ENCODE results near the gene GRIK4.

Gene GRIK4

DNA sequence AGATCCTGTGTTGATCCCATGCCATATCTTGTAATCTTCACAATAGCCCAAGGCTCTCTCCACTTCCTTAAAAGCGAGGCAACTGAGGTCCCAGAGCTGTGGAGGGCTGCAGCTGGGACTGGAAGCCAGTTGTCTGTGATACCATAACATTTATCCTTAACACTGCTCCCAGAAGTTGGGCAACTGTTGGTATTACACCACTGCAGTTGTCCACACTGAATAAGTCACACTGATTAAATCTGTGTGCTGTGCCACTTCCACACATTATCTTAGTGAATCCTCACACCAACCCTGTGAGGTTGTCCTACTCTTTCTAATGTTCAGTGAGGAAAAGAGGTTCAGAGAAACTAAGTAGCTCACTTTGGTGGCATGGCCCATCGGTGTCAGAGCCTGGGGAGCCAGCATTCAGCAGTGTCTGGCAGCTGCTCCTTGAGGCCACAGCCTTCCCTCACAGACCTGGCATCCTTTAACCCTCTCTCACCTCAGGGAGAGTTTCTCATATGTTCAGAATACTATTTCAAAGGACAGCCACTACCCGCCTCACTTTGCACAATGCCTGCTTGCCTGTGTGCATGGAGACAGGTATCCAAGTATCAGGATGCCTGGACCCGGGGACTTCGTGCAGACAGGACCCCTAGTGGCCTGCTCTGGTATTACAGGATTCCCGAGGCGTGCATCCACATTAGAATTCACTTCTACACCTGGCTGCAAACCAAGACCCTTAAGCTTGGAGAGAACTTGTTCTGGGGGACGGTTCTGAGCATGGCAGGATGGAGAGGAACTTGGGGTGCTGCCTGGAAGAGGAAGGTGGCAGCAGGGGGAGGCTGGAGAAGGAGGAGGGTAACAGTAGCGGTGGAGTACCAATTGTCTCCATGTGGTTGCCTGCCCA, 290.5 kb downstream of the GRIK4 start:
- DNase-seq (ENCODE audit: low read depth in 3 of 3, low spot score in 1 of 3): peak in 1 of 3 donors; percentile 26

DNA sequence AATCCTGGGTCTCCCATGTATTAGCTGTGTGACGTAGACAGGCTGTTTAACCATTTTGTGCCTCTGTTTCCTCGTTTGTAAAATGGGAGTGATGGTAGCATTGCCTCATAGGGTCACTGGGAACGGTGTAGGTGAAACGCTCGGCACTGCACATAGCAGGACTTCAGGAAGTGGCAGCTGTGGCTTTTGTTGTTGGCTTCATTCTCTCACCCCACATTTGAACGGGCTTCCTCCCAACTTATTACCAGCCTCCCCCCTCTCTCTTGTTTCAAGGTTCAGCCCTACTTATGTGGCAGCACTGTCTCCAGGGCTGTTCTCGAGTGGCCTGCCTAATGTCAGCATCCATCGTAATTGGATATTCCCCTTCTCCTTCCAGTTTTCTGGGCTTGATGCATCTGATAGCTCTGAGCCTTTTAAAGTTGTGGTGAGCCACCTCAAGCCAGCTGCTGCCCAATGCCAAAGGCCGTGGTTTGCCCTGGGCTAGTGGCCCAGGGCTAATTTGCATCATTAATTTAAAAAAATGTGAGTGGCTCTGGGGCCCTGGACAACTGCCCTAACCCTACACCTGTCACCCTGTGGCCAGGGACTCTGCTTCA, 294.5 kb downstream of the GRIK4 start:
- no peak for DNase-seq (ENCODE audit: low read depth in 3 of 3, low spot score in 1 of 3)

DNA sequence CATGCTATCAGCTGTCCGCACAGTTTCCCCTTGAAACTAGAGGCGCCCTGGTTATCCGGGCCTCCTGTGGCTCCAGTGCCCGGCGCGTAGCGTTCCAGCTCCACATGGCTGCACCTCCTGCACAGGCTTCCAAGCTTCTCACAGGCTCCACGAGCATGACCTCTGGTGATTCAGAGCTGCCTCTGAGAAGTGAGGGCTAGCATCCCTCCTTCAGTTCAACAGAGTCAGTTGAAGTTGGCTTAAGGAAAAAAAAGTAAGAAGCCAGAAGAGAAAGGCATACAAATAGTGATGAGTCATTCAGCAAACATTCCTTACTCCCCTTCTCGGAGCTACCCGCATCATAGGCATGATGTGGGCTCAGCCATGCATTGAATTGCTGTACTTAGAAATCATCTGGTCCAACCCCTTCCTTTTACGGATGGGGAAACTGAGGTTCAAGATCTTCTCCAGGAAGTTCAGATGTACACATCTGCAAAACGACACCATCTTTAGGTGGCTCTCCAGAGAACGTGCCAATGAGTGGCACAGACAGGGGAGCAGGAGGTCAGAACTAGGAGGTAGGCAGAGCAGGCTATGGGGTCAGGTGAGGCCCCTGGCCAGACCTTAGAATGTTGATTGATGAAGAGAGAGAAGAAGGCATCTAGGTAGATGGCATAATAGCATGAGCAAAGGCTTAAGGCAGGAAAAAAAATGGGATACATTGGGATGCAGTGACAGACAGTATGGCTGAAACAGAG, 296.0 kb downstream of the GRIK4 start:
- no peak for DNase-seq (ENCODE audit: low read depth in 3 of 3, low spot score in 1 of 3)

DNA sequence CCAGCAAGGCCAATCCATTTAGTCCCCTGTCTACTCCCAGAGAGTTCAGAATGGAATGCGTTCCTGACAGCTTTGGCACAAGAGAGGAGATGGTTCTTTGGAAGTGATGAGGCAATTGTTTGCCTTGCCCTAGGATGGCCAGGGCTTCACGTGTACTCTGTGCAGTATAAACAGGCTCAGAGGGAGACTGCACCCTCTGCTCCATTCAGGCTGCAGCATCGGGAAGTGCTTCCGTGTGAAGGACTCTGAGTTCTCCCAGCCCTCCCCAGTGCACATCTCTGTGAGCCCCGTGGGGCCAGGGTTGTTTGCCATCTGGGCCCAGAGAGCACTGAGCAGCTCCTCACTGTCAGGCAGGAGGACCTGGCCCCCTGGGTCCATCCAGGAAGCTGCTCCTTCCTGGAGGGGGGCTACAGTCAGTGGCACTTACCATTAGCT, 297.1 kb downstream of the GRIK4 start:
- no peak for DNase-seq (ENCODE audit: low read depth in 3 of 3, low spot score in 1 of 3)

DNA sequence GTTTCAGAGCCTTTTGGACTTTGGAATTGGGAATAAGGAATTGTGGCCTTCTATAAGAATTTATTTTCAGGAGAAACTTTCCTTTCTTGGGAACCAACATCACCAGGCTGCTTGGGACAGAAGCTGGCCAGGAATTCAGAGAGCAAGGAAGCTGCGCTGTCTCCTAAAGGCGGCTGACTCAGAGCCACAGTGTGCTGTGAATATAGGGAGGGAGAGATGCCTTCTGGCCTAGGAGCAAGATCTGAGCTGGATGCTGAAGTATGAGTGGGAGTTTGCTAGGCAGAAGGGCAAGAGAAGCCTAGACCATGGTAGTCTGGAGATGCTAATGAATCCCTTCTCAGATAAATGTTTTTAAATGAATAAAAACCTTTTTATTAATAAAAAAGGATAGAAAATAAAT, 298.7 kb downstream of the GRIK4 start:
- no peak for DNase-seq (ENCODE audit: low read depth in 3 of 3, low spot score in 1 of 3)

DNA sequence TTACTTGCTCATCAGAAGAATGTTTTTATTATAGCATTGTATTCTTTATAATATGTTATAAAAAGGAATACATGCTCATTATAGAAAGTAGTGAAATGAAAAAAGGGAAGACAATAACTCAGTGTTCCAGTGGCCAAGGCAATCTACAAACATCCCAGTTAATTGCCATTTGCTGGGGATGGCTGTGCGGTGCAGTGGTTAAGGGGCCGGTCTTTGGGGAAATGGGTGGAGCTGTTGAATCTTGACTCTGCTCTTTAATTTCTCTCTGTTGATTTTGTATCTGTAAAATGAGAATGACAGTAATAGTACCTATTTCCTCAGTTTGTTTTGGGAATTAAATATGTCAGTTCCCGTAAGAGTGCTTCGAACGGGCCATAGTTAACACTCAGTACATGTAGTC, 299.7 kb downstream of the GRIK4 start:
- DNase-seq (ENCODE audit: low read depth in 3 of 3, low spot score in 1 of 3): no peak

DNA sequence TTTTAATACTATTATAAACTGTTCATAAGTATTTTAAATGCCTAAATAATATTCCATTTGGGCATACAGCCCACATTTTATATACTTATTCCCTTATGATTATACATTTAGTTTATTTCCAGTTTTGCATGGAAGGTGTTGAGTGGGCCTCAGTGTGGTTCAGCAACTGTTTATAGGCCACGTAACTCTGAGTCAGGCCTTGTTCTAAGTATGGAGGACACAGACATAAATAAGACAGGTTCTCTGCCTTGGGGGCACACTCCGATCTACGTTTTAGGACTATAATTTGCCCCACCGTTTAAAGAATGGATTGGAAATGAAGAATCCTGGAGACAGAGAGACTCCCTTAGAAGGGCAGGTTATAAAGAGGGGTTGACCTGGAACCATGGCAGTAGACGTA, 300.2 kb downstream of the GRIK4 start:
- no peak for DNase-seq (ENCODE audit: low read depth in 3 of 3, low spot score in 1 of 3)

DNA sequence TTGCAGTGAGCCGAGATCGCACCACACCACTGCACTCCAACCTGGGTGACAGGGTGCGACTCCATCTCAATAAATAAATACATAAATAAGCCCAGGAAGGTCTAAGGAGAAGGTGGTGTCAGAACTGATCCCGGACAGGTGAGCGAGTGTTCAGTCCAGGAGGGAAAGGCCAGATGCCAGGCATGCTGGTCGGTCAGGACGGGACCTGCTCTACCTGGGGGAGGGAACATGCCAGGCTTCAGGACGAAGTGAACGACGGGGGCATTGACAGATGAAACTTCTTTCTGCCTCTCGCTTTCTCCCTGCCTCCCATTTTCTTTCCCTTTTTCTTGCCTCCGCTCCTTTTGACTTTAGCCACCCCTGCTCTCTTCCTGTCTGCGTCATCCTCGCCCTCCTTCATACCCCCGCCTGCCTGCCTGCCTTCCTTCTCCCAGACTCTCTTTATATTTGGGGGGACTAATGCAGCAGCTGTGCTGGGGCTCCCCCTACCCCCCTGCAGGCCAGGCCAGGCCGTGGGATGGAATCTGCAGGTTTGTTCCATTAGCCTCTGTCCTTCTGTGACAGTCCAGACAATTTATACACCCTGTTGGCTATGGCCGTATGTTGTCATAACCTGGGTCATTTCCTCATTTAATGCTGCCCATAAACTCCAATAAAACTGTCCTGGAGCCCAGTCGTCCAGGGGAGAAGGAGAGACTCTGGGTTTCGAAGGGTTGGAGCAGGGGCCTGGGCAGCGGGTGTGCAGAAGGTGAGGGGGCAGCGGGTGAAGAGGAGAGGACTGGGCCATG, 303.2 kb downstream of the GRIK4 start:
- DNase-seq (ENCODE audit: low read depth in 3 of 3, low spot score in 1 of 3): no peak

DNA sequence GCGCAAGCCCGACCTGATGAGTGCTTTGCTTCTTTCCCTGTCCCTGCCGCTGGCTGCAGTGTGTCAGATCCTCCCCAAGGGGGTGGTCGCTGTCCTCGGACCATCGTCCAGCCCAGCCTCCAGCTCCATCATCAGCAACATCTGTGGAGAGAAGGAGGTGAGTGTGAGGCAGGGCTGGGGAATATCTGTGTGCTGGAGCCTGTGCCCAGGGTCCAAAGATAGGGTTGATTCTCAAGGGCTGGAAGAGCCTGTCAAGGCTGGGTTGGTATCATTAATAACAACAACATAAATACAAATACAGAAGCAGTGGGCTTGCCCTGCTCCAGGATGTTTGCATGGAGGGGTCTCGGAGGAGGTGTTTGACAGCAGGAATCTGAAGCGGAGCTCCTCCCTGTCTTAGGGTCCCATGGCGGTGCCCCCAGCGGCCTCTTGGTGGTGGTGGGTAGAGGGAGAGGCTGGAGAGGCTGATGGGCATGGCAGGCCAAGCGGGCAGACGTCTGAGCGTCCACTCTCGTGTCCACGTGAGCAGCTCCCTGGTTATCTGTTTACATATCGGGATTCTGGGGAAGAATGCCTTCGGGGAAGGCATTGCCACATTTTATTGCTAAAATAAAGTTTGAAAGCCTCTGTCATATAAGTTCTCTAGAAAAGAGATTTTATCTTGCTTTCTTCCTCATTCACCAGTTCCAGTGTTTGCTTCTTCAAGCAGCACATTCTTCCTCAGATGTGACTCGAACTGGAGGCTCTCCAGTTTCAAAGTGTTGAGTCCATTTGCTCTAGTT, 304.0 kb downstream of the GRIK4 start:
- no peak for DNase-seq (ENCODE audit: low read depth in 3 of 3, low spot score in 1 of 3)

DNA sequence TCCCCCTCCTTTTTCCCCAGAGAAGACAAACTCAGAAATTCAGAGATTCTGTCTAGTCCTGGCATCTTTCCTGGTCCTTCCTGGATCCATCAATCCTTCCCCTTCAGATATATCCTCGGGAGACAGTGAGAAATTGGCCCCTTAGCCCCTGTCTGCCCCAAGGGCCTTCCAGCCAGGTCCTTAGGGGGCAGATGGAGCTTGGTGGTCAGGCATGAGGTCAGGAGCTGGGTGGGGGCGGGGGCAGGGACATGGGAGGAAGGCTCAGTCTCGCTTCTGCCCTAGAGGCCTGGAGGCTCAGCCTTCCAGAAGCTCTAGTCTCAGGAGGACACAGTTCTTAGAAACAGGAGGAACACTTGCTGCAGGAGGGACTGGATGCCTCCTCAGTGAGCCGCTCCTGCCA, 304.6 kb downstream of the GRIK4 start:
- no peak for DNase-seq (ENCODE audit: low read depth in 3 of 3, low spot score in 1 of 3)

DNA sequence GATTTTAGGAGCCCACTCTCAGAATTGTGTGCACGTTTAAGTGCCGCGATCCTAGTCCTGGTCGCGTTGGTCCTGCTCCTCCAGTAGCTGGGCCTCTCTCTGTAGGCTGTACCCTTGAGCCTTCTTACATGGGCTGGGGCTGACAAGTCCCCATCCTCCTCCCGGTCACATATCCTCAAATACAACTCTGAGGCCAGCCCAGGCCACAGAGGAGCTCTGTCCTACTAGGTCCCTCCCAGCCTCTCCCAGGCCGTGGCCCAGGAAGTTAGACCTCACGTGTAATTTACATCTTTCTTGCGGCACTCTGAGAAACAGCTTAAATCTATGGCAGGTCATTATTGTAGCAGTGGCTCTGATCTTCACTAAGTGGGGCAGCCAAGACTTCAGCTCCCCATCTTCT, 305.2 kb downstream of the GRIK4 start:
- DNase-seq (ENCODE audit: low read depth in 3 of 3, low spot score in 1 of 3): no peak

DNA sequence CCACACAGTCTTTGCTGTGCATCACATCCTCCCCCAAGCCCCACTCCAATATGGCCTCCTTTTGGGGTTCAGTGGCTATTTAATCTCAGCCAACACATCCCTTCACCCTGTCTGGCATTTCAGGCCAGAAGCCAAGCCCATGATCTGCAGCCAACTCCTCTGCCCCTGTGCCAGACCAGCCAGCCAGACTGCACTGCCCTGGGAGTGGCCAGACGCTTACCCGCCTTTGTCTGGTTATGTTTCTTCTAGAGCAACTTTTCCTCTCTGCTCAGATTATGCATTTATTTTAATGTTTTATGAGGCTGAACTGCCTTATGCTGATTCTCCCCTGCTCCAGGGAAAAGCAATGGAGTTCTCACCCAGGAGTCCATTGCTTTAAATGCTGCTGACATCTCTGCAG, 305.6 kb downstream of the GRIK4 start:
- DNase-seq (ENCODE audit: low read depth in 3 of 3, low spot score in 1 of 3): no peak

DNA sequence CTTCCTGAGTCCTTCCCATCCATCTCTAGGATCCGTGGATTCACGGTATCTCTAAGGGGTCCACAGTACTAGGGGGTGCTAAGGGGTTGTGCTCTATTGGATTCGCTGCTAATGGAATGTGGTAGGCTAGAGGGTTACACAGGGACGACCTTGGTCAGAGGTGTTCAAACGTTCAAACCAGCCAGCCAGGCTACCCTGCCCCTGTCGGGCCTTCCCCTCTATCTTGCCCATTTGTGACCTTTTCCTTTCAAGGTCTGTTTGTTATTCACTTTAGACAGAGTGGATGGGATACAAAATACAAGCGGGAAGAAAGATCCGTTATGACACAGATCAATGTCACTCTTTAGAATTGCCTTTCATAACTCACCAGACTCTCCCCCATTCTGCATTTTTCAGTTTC, 306.5 kb downstream of the GRIK4 start:
- DNase-seq (ENCODE audit: low read depth in 3 of 3, low spot score in 1 of 3): no peak

DNA sequence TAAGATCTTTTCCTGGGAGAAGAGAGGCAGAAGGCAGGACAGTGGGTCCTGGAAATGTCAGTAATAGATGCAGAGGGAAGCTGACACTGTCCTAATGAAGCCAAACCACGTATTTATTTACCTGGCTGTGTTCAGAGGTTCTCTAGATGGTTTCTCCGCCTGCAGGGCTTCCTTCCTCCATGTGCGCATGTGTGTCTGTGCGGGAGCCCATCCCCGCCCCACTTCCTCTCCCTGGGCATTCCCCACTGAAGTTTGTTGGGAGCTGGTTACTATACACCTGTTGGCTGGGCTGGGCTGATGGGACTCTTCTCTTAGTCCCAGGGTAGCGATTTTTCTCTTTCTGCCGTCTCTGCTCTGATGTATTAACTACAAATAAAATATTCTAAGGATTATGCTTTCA, 307.5 kb downstream of the GRIK4 start:
- DNase-seq (ENCODE audit: low read depth in 3 of 3, low spot score in 1 of 3): no peak

DNA sequence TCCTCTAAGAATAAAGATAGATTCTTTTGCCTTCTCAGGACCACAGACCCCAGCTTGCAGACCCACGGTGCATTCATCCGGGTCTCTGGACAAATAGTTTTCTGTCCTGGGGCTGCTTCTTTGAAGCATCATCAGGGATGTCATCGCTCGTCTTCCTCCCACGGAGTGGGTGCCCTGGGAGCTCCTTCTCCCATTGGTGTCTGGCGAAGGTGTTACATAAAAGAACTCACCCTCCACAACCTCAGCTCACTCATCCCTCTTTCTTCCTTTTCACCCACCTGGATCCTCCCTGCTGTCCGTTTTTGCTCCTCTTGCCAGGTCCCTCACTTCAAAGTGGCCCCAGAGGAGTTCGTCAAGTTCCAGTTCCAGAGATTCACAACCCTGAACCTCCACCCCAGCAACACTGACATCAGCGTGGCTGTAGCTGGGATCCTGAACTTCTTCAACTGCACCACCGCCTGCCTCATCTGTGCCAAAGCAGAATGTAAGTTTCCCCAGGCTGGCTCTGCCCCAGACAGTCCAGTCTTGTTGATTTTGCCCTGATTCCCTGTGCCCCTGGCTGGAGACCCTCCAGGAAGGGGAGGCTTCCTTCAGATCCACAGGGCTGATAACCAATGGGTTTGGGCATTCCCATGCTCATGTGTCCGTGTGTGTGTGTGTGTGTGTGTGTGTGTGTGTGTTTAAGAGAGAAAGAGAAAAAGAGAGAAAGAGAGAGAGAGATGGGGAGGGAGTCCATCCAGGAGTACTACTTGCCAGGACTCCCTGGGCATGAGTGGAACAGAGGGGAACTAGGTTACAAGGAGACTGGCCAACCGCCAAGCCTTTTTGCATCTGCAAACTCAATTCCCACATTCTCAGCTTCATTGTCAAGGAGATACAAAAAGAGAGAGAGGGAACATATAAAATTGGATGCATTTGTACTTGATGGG, 308.2 kb downstream of the GRIK4 start:
- DNase-seq (ENCODE audit: low read depth in 3 of 3, low spot score in 1 of 3): no peak

DNA sequence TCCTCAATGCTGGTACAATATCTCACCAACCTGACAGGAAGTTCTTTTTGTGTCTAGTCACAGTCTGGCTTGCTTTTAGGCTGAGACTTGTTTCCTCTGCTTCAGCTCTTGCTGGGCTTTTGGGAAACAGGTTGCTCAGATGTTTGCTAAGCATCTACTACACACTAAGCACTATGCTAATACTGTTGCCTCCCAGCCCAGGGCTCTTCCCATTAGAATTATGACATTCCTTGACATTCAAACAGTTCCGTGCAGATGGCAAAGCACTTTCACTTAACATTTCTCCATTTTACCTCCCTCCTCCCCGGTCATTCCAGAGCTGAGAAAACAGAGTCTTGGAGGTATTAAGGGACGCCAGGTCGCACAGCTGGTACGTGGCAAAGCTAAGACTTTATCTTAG, 311.6 kb downstream of the GRIK4 start:
- no peak for DNase-seq (ENCODE audit: low read depth in 3 of 3, low spot score in 1 of 3)

DNA sequence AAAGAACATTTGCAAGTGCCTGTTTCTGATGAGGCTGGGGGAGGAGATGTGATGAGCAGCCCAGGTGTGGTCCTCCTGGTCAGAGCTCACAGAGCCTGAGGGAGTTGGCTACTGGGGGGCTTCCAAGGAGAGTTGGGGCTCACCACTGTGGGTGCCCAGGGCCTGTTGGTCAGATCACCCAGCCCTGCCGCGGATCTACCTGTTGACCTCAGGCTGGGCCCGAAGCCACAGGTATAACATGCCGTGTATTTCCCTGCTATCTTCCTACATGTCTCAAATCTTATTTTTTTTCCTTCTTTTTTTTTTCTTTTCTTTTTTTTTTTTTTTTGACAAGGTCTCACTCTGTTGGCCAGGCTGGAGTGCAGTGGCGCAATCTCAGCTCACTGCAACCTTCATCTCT, 312.7 kb downstream of the GRIK4 start:
- no peak for DNase-seq (ENCODE audit: low read depth in 3 of 3, low spot score in 1 of 3)

DNA sequence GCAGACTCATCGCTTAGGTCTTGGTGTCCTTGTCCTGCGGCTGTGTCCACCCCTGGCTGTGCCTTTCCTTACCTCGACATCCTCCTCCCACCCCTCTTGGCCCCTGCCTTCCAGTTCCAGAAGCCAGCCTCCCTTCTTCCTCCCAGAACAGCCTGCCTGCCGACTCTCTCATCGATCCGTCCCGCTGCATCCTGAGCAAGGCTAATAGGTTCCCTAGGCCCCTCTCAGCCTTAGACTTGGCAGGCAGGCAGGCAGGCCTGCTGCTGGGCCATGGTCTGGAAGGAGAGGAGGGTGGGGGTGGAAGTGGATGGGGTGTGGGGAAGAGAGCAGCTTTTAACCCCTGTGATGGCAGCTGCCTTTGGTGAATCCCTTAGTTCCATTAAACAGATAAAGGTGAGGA, 315.6 kb downstream of the GRIK4 start:
- DNase-seq (ENCODE audit: low read depth in 3 of 3, low spot score in 1 of 3): no peak

DNA sequence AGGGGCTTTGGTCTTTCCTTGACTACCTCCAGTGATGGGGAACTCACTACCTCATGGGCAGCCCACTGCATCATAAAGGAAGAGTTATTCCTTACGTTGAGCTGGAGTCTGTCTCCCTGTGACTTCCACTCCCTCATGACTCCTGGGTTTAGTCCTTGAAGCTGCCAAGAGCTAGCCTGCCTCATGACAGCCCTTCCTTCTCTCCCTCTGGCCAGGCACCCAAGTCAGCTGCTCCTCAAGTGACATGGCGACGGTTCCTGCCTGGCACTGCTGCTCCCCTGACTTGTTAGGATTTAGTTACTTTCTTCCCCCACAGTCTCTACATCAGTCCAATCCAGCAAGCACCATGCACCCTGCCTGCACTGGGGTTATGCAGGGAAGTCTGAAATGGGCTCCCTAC, 316.3 kb downstream of the GRIK4 start:
- DNase-seq (ENCODE audit: low read depth in 3 of 3, low spot score in 1 of 3): no peak

DNA sequence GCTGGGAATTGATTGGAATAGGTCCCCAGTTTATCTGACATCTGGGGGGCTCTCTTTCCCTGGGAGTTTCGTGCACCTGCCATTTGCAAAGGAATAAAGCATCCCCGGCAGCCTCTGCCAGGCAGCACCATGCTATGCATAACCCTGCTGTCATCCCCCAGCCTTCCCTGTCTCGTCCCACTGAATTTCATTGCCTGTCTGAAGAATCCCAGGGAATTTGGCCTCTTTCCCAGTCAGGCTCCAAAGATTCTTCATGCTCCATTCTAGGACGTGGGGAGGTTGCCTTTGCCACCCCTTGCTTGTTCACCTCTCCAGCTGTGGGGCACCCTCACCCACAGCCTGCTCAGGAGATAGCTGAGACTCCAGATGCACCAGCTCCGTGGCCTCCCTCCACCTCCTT, 317.3 kb downstream of the GRIK4 start:
- DNase-seq (ENCODE audit: low read depth in 3 of 3, low spot score in 1 of 3): no peak

All from stimulated activated CD4-positive, alpha-beta T cell treated with anti-CD3 and anti-CD28 coated beads, TNF-alpha, amount 100 ng/mL, for 1 hour (primary cell).